Activated CD4-positive, alpha-beta T cell treated with anti-CD3 and anti-CD28 coated beads, Interleukin-2, amount 50 U/mL, for 48 hours (primary cell): ENCODE results near the gene CDK19.

ENCODE experiments used
- DNase-seq, 2 experiments: peaks; one replicate each; pipeline ENCODE4 v3.0.0-alpha.2; 2020

CDK19 gene

DNA sequence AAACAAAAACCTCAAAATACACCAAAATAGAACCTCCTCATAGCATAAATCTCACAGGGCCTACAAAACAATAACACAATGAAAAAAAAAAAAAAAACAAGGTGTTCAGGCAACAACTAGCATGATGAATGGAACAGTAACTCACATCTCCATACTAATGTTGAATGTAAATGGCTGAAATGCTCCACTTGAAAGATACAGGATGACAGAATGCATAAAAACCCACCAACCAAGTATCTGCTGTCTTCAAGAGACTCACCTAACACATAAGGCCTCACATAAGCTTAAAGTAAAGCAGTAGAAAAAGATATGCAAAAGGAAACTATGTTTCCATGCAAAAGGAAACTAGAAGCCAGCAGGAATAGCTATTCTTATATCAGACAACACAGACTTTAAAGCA, 121.3 kb downstream of the CDK19 start:
- DNase-seq, result no peak

DNA sequence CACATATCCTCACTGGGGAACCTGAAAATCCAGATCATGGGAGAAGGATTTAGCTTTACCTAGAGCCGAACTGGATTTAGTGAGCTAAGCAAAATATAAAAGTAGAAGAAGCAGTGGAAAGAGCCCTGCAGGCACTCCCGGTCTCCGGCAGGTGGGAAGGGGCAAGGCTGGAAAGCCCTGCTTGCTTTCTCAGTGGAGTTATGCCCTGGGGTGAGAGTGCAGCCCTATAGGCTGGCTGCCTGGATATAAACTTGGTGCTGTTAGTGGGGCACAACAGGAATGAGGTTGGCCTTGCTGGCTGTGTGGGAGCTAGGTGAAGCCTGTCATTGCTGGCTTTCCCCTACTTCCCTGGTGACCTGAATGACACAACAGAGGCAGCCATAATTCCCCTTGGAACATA, 122.0 kb downstream of the CDK19 start:
- no peak for DNase-seq

DNA sequence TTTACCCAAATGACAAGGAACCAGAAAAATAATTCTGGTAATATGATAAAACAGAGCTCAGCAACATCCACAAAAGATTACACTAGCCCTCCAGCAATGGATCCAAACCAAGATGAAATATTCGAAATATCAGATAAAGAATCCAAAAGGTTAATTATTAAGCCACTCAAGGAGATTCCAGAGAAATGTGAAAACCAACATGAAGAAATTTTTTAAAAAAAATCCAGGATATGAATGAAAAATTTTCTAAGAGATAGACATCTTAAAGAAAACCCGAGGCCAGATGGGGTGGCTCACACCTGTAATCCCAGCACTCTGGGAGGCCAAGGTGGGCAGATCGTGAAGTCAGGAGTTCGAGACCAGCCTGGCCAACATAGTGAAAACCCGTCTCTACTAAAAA, 124.4 kb downstream of the CDK19 start:
- no peak for DNase-seq

- no peak for DNase-seq
These were observed 125.1 kb downstream of the CDK19 start for GRCh38 chr6:110690106-110690654.

- DNase-seq, result no peak
These were observed 125.9 kb downstream of the CDK19 start for GRCh38 chr6:110689275-110689935.

DNA sequence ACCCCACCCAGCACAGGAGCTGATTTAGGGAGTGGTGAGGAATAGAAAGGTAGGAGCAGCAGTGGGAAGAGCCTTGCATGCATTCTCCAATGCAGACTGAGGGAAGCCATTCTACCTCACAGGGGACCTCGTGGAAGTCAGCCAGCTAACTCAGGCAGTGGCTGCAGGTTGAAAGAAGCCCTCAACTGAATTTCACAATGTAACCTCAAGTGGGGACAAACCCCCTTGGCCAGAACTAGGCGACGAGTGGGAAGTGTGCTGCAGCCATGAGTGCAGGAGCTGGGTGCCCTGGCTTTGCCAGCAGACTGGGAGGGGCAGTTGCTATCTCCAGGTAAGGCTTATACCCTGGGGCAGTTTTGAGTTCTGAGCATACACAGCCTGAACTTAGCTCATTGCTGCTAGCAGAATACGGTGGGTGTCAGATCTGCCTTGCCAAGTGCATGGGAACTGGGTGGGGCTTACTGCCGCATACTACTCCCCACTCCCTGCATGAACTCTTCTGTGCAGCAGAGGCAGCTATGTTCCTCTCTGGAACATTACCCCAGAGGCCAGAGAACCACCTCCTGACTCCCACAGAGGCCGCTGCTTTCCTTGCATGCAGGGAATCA, 126.5 kb downstream of the CDK19 start:
- DNase-seq, result no peak

- DNase-seq, result no peak
These were observed 127.9 kb downstream of the CDK19 start for GRCh38 chr6:110687326-110687725.

- DNase-seq, result no peak
These were observed 132.0 kb downstream of the CDK19 start for GRCh38 chr6:110683241-110683640.

DNA sequence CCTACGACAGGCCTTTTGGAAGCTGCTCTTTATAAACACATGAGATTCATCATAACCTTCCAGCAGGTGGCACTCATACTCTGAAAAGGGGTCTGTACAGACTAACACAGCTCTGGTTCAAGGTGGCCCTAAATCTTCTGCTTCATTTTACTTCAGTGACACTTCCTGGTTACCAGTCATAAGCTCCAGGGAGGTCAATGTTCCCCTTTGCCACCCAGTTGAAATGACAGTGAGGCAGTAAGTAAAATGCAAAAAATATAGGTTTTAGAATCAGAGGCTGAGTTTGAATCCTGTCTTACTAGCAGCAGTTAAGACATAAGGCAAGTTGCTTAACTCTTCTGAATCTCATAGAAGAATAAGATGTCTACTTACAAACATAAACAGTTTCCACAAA, 132.8 kb downstream of the CDK19 start:
- DNase-seq, result peak; percentile 23 to 53

- DNase-seq, result no peak
These were observed 133.5 kb downstream of the CDK19 start for GRCh38 chr6:110681543-110682459.

DNA sequence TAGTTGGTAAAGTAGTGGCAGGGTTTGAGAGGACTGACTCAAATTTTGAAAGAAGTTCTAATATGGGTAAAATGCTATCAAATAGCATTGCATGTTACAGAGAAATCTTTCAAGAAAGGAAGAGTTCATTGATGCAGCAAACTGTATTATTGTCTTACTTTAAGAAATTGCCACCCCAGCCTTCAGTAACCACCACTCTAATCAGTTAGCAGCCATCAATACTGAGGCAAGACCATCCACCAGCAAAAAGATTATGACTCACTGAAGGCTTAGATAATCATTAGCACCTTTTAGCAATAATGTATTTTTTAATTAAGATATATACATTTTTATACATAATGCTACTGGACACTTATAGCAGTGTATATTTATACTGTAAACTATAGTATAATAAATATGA, 138.9 kb downstream of the CDK19 start:
- DNase-seq, result no peak

GRCh38 chr6:110674096-110674495, 141.2 kb downstream of the CDK19 start:
- no peak for DNase-seq

GRCh38 chr6:110672122-110672521, 143.1 kb downstream of the CDK19 start:
- DNase-seq, result no peak

DNA sequence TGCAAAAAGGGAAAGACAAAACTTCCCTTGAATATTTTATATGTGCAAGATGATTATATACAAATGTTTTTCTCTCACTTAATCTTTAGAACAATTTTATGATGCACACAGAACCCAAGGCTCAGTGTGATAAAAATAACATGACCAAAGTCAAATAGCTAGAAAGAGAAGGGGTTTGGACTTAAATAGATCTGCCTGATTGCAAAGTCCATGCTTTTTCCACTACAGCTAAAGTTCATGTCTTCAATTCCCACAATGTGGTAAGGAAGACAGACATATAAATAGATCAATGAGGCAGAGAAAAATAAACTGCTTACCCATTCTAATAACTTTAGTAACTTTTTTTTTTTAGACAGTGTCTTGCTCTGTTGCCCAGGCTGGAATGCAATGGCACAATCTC, 143.8 kb downstream of the CDK19 start:
- DNase-seq, result no peak

GRCh38 chr6:110665600-110665999, 149.7 kb downstream of the CDK19 start:
- DNase-seq, result no peak

- no peak for DNase-seq
These were observed 150.3 kb downstream of the CDK19 start for GRCh38 chr6:110664933-110665332.

- no peak for DNase-seq
These were observed 152.6 kb downstream of the CDK19 start for GRCh38 chr6:110662490-110663211.

GRCh38 chr6:110661414-110661813, 153.9 kb downstream of the CDK19 start:
- DNase-seq, result no peak

GRCh38 chr6:110660066-110660655, 155.1 kb downstream of the CDK19 start:
- DNase-seq, result no peak

DNA sequence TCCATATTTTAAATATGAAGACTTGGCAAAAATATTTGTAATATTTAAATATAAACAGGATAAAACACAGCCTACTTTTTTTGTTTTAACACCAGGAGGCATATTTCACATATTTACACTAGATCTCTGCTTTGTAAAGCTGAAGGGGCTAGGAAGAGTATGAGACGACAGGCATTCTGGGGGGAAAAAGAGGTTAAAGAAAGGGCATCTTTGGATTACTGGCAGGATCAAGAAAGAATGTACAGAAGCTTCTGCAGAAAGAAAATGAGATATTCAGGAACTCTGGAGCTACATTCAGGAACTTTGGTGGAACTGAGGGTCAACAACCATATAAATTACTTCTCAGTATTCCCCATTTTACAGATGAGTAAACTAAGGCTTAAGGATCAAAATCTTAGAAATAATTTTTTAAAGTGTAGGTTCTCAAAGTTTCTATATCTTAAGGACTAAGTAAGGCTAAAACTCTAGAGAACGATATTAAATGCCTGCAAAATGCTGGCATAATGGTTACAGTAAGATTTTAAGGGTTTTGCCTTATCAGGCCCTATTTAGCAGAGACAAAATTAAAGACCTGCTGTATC, 156.5 kb downstream of the CDK19 start:
- no peak for DNase-seq

GRCh38 chr6:110656492-110656891, 158.8 kb downstream of the CDK19 start:
- no peak for DNase-seq

DNA sequence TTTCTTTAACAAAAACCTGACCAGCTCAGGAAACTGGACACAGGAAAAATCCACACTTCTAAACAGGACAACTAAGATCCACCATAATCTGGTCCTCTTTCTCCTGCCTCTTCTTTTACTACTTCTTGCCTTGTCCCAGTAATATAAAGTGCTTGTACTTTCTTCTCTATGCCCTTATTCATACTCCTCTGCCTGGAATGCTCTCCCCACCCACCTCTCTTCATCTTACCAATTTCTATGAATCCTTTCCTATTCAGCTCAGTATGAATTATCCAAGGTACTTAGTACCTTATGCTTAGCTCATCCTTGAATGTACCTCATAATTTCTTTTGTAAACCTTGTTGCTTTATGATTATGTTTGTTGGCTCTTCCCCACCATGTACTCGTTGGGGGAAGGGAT, 159.4 kb downstream of the CDK19 start:
- DNase-seq, result no peak
